Islet precursor cell (in vitro differentiated cells): Measurements from ENCODE around the gene ACO2.
"Not testable (repeated sequence)": the region's sequence is repeated elsewhere in the genome, so short reads cannot be mapped to it uniquely, and the experiment has no call there.

Experiments used
- DNase-seq: peaks from one replicate; pipeline ENCODE4 v3.0.0-alpha.2; 2018

The ACO2 gene

GRCh38 chr22:41468381-41469217, at the start of gene ACO2, which contains the start of gene PHF5A:
Gene ACO2, plus strand, starts transcription at chr22:41469117. Its CDS starts 30 bp downstream, at chr22:41469147.
Gene PHF5A, minus strand, starts transcription at chr22:41468692. Its CDS starts 39 bp downstream, at chr22:41468653.
- peak; percentile 98 for DNase-seq

GRCh38 chr22:41425660-41426365, 43.1 kb upstream of the ACO2 start:
- no peak for DNase-seq

GRCh38 chr22:41429232-41429950, 39.5 kb upstream of the ACO2 start:
- peak; percentile 80 for DNase-seq

GRCh38 chr22:41429951-41430332, 39.0 kb upstream of the ACO2 start:
- no peak for DNase-seq

- no peak for DNase-seq
These were observed 37.3 kb upstream of the ACO2 start for GRCh38 chr22:41431656-41432055.

GRCh38 chr22:41433480-41433879, 35.4 kb upstream of the ACO2 start:
- DNase-seq = not testable (repeated sequence)

DNA sequence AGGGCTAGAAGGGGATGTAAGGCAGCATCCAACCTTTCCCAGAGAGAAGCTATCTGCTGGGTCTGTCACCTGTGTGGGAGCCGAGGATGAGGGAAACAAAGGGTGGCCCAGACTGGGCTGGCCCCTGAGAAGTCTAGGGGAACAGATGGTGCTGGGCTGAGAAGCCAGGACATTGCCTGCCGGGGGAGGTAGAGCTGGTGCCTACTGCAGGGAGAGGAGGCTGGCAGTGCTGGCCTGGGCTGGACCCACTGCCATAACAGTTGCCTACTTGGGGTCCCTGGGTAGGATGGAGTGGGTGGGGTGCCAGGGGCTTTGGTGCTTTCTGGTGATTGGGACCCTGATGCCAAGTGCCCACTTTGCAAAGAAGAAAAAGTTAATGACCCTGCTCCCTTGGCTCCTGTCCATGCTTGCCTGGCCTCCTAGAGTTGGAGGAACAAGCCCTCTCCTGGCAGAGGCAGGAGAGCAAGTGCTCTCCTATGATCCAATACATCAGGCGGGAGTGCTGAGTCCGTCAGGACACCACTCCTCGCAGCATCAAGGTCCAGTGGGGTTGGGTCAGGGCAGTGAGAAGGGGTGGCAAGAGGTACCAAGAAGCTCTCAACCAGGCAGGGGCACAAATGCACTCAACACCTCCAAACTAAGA, 34.4 kb upstream of the ACO2 start:
- DNase-seq = not testable (repeated sequence)

DNA sequence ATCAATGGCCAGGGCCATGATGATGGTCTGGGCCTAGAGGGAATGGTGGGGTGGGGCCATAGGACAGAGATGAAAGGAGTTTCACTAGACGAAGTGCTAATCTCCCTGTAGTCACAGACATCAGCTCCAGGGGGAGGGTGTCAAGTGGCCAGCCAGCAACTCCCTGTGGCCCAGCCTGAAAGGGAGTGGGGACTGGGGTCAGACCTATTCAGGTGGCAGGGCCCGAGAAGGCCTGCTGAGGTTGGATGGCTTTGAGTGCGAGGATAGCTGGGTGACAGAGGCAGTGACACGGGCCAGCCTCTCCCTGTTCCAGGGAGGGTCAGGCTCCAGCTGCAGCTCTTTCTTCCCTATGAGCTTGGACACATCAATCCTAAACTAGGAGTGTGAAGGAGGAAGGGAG, 33.4 kb upstream of the ACO2 start:
- no peak for DNase-seq

- DNase-seq = no peak
These were observed 32.4 kb upstream of the ACO2 start for GRCh38 chr22:41436322-41437113.

GRCh38 chr22:41437198-41437597, 31.7 kb upstream of the ACO2 start:
- no peak for DNase-seq

DNA sequence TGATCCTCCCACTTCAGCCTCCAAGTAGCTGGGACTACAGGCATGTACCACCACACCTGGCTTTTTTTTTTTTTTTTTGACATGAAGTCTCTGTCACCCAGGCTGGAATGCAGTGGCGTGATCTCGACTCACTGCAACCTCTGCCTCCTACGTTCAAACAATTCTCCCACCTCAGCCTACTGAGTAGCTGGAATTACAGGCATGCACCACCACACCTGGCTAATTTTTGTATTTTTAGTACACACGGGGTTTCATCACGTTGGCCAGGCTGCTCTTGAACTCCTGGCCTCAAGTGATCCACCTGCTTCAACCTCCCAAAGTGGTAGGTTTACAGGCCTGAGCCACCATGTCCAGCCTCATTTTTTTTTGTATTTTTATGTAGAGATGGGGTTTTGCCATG, 28.4 kb upstream of the ACO2 start:
- DNase-seq = not testable (repeated sequence)

- no peak for DNase-seq
These were observed 26.6 kb upstream of the ACO2 start for GRCh38 chr22:41442240-41442792.

- peak; percentile 99 for DNase-seq
These were observed 24.4 kb upstream of the ACO2 start for GRCh38 chr22:41444360-41445128.

GRCh38 chr22:41445129-41446056, 23.5 kb upstream of the ACO2 start:
- DNase-seq = no peak

GRCh38 chr22:41446057-41446501, 22.8 kb upstream of the ACO2 start:
- no peak for DNase-seq

- DNase-seq = peak; percentile 97
These were observed 22.1 kb upstream of the ACO2 start, which contains the start of gene TOB2 for GRCh38 chr22:41446639-41447434. Gene TOB2, minus strand, starts transcription at chr22:41446801. Its CDS starts 9,456 bp downstream, at chr22:41437345.

- DNase-seq = peak; percentile 89
These were observed 21.3 kb upstream of the ACO2 start for GRCh38 chr22:41447435-41448188.
